Cardiac fibroblast (primary cell): Measurements from ENCODE around the gene ARIH1.
A peak's percentile ranks its signal among the peaks of the same experiment; 100 is the strongest.

Experiments used
- DNase-seq, 2 donors: peaks; one replicate each; pipeline versions ENCODE4 v3.0.0 to v3.0.0-alpha.2; 2010; ENCODE audit warnings: low read depth in 2 of 2
- H3K4me3 ChIP-seq, 2 donors: replicated peaks in 1 of 2; 1 replicate in 1 of 2; 2 replicates in 1 of 2; pipeline ENCODE4 v1.5.1; 2011; ENCODE audit warnings: low read depth in 2 of 2, low read length in 2 of 2, mild to moderate bottlenecking in 2 of 2, moderate library complexity in 1 of 2
- TF ChIP-seq, protein P1 (sequence below): IDR thresholded peaks from one replicate; pipeline ENCODE4 v1.5.1; 2011; ENCODE audit warnings: low read depth, mild to moderate bottlenecking, low read length, inconsistent platforms

The ARIH1 gene

DNA sequence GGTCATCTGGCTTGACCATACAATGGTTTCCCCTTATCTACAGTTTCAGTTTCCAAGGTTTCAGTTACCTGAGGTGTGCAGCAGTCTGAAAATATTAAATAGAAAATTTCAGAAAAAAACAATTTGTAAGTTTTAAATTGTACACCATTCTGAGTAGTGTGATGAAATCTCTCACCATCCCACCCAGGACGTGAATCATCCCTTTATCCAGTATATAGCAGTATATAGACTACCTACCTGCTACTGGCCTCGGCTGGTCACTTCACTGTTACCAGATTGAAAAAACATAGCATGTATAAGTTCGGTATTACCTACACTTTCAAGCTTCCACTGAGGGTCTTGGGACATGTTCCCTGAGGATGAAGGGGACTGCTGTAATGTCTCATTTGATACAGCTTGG is 12.0 kb downstream of the ARIH1 start:
- DNase-seq, result peak in 1 of 2 donors; percentile 50
- H3K4me3 ChIP-seq, result no peak overlapping the region
- TF ChIP-seq, protein P1, sequence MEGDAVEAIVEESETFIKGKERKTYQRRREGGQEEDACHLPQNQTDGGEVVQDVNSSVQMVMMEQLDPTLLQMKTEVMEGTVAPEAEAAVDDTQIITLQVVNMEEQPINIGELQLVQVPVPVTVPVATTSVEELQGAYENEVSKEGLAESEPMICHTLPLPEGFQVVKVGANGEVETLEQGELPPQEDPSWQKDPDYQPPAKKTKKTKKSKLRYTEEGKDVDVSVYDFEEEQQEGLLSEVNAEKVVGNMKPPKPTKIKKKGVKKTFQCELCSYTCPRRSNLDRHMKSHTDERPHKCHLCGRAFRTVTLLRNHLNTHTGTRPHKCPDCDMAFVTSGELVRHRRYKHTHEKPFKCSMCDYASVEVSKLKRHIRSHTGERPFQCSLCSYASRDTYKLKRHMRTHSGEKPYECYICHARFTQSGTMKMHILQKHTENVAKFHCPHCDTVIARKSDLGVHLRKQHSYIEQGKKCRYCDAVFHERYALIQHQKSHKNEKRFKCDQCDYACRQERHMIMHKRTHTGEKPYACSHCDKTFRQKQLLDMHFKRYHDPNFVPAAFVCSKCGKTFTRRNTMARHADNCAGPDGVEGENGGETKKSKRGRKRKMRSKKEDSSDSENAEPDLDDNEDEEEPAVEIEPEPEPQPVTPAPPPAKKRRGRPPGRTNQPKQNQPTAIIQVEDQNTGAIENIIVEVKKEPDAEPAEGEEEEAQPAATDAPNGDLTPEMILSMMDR, result no peak

DNA sequence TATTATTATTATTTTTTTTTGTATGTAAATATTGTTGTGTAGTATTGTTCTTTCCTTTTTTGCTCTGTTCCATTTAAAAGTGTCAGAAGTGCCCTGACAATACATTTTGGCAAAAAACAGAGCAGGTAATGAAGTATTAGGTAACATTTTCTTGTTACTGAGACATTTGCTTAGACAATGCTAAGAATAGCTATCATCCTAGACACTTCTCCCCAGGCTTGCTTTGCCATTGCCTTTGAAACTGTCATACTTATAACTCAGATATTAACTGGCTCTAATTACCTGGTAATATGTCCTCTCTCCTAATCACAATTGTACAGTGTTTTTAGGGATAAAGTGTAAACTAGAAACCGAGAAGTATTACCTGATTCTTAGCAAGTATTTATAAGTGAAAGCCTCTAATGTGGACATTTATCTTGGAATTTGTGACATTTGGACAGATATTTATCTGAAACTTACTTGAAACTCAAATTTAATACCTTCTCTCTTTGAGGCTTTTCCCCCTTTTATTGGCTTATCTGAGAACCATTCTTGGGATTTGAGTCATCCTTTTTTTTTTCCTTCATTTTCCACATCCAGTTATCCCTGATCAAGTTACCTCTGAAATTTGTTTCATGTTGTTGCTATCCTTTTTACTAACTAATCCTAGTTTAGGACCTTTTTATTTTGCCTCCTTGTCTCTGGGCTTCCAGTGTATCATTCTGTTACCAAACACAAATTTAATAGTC is 13.1 kb downstream of the ARIH1 start:
- H3K4me3 ChIP-seq, result no peak overlapping the region
- peak in 1 of 2 donors; percentile 25 for DNase-seq

GRCh38 chr15:72488558-72488957 is 14.4 kb downstream of the ARIH1 start:
- TF ChIP-seq, protein P1, result no peak
- no peak for DNase-seq
- no peak overlapping the region for H3K4me3 ChIP-seq

More for the DNA sequence above, 13.1 kb downstream of the ARIH1 start:
- TF ChIP-seq, protein P1, result no peak

- TF ChIP-seq, protein P1, result no peak
- no peak overlapping the region for H3K4me3 ChIP-seq
- DNase-seq, result no peak
Measured at GRCh38 chr15:72489943-72490554, 15.9 kb downstream of the ARIH1 start.

GRCh38 chr15:72491768-72492167 is 17.6 kb downstream of the ARIH1 start:
- peak; percentile 22 to 86 for DNase-seq
- no peak overlapping the region for H3K4me3 ChIP-seq
- TF ChIP-seq, protein P1, result no peak

- H3K4me3 ChIP-seq, result no peak overlapping the region
- peak in 1 of 2 donors; percentile 40 for DNase-seq
- TF ChIP-seq, protein P1, result no peak
Measured at GRCh38 chr15:72492733-72493132, 18.6 kb downstream of the ARIH1 start.

GRCh38 chr15:72493220-72493619 is 19.1 kb downstream of the ARIH1 start:
- no peak overlapping the region for H3K4me3 ChIP-seq
- TF ChIP-seq, protein P1, result no peak
- DNase-seq, result no peak
